ENCODE measurements around the gene FMN1. TPM values are rescaled to one million over a fixed set of nuclear protein-coding genes. Genes with fewer than 3 reads are reported as not detected.

Gene FMN1
- total and polyA plus RNA-seq, 10 of the 15 experiments (the other 5 are each of a cell fraction or from before 2014, with no cell fraction given) = 0.05 to 0.16 (median 0.08) TPM; not detected in 4

GRCh38 chr15:32829436-32829835, 365.1 kb downstream of the FMN1 start:
- FAIRE-seq = no peak
- H3K4me1 ChIP-seq (ENCODE audit: control insufficient read depth, insufficient read depth, low read length) = peaks cover 4% of the 10 kb centered on the region; the same call in 1 of the 2 replicates
- ChIA-PET SMC1A (ENCODE audit: uncharacterized antibody, unreplicated experiment) (interaction anchor here (0.8 kb wide), 1 partner anchor 13 kb away, joined by 3 read pairs; no protein-coding TSS in a partner anchor), POLR2A (no interaction called here), RAD21 (ENCODE audit: unreplicated experiment) (no interaction called here), CTCF (interaction anchor here (0.9 kb wide), 1 partner anchor 14 kb away, joined by 4 read pairs; no protein-coding TSS in a partner anchor)
- H3K79me2 ChIP-seq (ENCODE audit: control insufficient read depth, insufficient read depth, low read length) = no peaks in the 10 kb centered on the region
- H3K36me3 ChIP-seq (ENCODE audit: control insufficient read depth in 2 of 2, insufficient read depth in 2 of 2, low read length in 1 of 2) = no peaks in the 10 kb centered on the region
- 0% methylated on average over 2 of the region's 2 CpGs for WGBS (ENCODE audit: insufficient coverage, insufficient replicate concordance, low lambda C conversion rate, missing lambda C conversion rate)
- TF ChIP-seq CTCF (IDR thresholded peaks at IDR 0.05 in 2 of 3, conservative IDR thresholded peaks at IDR 0.05 in 1 of 3; ENCODE audit: control insufficient read depth in 2 of 3, extremely low read depth in 1 of 3, insufficient read depth in 1 of 3, low read depth in 3 of 3, low read length in 3 of 3) = no peak
- no peak for TF ChIP-seq HDAC2 (IDR thresholded peaks at IDR 0.05)
- intact Hi-C loops (cut with micrococcal nuclease; ENCODE audit: unreplicated experiment) = no loop called here
- ATAC-seq = no peak
- in situ Hi-C loops (cut with MboI) = no loop called here
- no TSS peak for BruUV-seq (replicated peaks)
- peaks cover 0 to 2% of the 10 kb centered on the region in 2 experiments; a peak in 2 of 4 replicates for H3K27me3 ChIP-seq (replicated peaks in 1 of 2; ENCODE audit: control insufficient read depth in 2 of 2, insufficient read depth in 2 of 2, low read length in 1 of 2)
- H3K27ac ChIP-seq (ENCODE audit: control insufficient read depth, insufficient read depth) = no peak overlapping the region
- DNase-seq (ENCODE audit: low read depth, low spot score) = no peak
- no peak overlapping the region for H3K4me3 ChIP-seq
- H4K20me1 ChIP-seq (ENCODE audit: control insufficient read depth, insufficient read depth) = no peaks in the 10 kb centered on the region
- no peaks in the 10 kb centered on the region for H3K9me3 ChIP-seq (replicated peaks; ENCODE audit: control insufficient read depth, insufficient read depth, low read length)
- no peak overlapping the region for H3K4me2 ChIP-seq (ENCODE audit: control insufficient read depth, insufficient read depth)
- H3K9ac ChIP-seq (ENCODE audit: control insufficient read depth, insufficient read depth, low read length) = no peak overlapping the region
- H2AFZ ChIP-seq (ENCODE audit: control insufficient read depth, low read depth, low read length) = no peak overlapping the region

DNA sequence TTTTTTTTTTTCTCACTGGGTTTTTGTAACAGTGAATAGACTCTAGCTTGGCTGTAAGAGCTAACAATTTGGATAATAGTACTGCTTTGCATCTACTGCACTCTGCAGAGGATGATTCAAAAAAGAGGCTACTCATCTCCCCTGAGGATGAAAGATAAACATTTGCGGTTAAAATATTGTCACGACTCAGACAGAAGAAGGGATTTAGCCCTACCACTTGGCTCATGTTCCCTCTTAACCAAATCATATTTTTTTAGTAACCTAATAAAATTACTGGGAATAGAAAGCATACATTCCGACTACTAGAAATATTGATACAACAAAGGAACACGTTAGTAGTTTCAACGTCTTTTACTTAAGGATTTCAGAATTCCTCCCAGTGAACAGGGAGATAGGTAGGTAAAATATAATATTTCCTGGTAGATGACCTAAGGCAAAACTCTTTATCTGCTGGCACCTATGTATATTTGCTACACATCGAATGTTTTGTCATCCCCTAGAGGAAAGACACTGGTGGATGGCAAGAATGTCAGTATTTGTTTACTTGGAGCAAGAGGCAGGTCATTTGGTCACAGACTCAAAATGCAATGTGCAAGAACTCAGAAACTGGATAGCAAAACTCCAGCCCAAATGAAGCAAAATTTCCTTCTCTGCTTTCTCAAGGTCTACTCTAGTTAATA, 365.9 kb downstream of the FMN1 start:
- no peaks in the 10 kb centered on the region for H4K20me1 ChIP-seq (ENCODE audit: control insufficient read depth, insufficient read depth)
- no peak for FAIRE-seq
- no peak for TF ChIP-seq ZNF207 (IDR thresholded peaks at IDR 0.05; ENCODE audit: borderline replicate concordance)
- TF ChIP-seq SMAD5 (IDR thresholded peaks at IDR 0.05; ENCODE audit: low read depth) = no peak
- TF ChIP-seq, protein P1, sequence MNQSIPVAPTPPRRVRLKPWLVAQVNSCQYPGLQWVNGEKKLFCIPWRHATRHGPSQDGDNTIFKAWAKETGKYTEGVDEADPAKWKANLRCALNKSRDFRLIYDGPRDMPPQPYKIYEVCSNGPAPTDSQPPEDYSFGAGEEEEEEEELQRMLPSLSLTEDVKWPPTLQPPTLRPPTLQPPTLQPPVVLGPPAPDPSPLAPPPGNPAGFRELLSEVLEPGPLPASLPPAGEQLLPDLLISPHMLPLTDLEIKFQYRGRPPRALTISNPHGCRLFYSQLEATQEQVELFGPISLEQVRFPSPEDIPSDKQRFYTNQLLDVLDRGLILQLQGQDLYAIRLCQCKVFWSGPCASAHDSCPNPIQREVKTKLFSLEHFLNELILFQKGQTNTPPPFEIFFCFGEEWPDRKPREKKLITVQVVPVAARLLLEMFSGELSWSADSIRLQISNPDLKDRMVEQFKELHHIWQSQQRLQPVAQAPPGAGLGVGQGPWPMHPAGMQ (IDR thresholded peaks at IDR 0.05; ENCODE audit: borderline replicate concordance) = no peak
- TF ChIP-seq WRNIP1 (IDR thresholded peaks at IDR 0.05; ENCODE audit: borderline replicate concordance, low read depth, low read length) = no peak
- no peak for TF ChIP-seq TCF3 (IDR thresholded peaks at IDR 0.05; ENCODE audit: borderline replicate concordance, insufficient read depth, low read depth, low read length)
- TF ChIP-seq IKZF2 (IDR thresholded peaks at IDR 0.05) = no peak
- no peak for TF ChIP-seq IRF4 (IDR thresholded peaks at IDR 0.05; ENCODE audit: low read depth, low read length)
- TF ChIP-seq ESRRA (IDR thresholded peaks at IDR 0.05; ENCODE audit: low read length) = no peak
- TF ChIP-seq TCF12 (IDR thresholded peaks at IDR 0.05; ENCODE audit: low read depth, low read length) = no peak
- no peak for TF ChIP-seq RCOR1 (conservative IDR thresholded peaks at IDR 0.05; ENCODE audit: low read depth, low read length)
- TF ChIP-seq MXI1 (IDR thresholded peaks at IDR 0.05; ENCODE audit: low read depth, low read length) = no peak
- SMC1A ChIA-PET (ENCODE audit: uncharacterized antibody, unreplicated experiment) = interaction anchor here (0.8 to 1.1 kb wide), 2 partner anchors 14 to 107 kb away, joined by 3 read pairs; no protein-coding TSS in a partner anchor
- no peaks in the 10 kb centered on the region for H3K9me3 ChIP-seq (replicated peaks; ENCODE audit: control insufficient read depth, insufficient read depth, low read length)
- ATAC-seq = no peak
- WGBS (ENCODE audit: insufficient coverage, insufficient replicate concordance, low lambda C conversion rate, missing lambda C conversion rate) = 21% methylated on average over 6 of the region's 6 CpGs
- CTCF ChIA-PET = interaction anchor here (0.9 to 1.2 kb wide), 2 partner anchors 15 to 166 kb away, joined by 4 read pairs; no protein-coding TSS in a partner anchor
- in situ Hi-C loops (cut with MboI) (no loop called here), intact Hi-C loops (cut with micrococcal nuclease; ENCODE audit: unreplicated experiment) (no loop called here)
- no peak overlapping the region for H3K4me2 ChIP-seq (ENCODE audit: control insufficient read depth, insufficient read depth)
- H3K27me3 ChIP-seq (replicated peaks in 1 of 2; ENCODE audit: control insufficient read depth in 2 of 2, insufficient read depth in 2 of 2, low read length in 1 of 2) = peaks cover 0 to 2% of the 10 kb centered on the region in 2 experiments; a peak in 2 of 4 replicates
- BruUV-seq (replicated peaks) = no TSS peak
- POLR2A ChIA-PET = no interaction called here
- H3K4me3 ChIP-seq = no peak overlapping the region
- DNase-seq (ENCODE audit: low read depth, low spot score) = no peak
- RAD21 ChIA-PET (ENCODE audit: unreplicated experiment) = no interaction called here
- no peak overlapping the region for H2AFZ ChIP-seq (ENCODE audit: control insufficient read depth, low read depth, low read length)
- H3K79me2 ChIP-seq (ENCODE audit: control insufficient read depth, insufficient read depth, low read length) = no peaks in the 10 kb centered on the region
- H3K9ac ChIP-seq (ENCODE audit: control insufficient read depth, insufficient read depth, low read length) = no peak overlapping the region
- H3K27ac ChIP-seq (ENCODE audit: control insufficient read depth, insufficient read depth) = no peak overlapping the region
- H3K36me3 ChIP-seq (ENCODE audit: control insufficient read depth in 2 of 2, insufficient read depth in 2 of 2, low read length in 1 of 2) = no peaks in the 10 kb centered on the region
- peaks cover 1% of the 10 kb centered on the region; the same call in 1 of the 2 replicates for H3K4me1 ChIP-seq (ENCODE audit: control insufficient read depth, insufficient read depth, low read length)

Data from GM12878 (cell line).